D721Med (cell line): Measurements from ENCODE around the gene RDM1.

ENCODE experiments used
- DNase-seq: peaks from one replicate; pipeline ENCODE4 v3.0.0; 2011; ENCODE audit warnings: low spot score; ENCODE audit not compliant: insufficient read length
- FAIRE-seq: peaks from 2 replicates; lab custom pipeline; 2011; peaks lifted over from hg19 to GRCh38; lab: Jason Lieb, UNC
- TF ChIP-seq, protein P1 (sequence below): IDR thresholded peaks from 2 replicates; pipeline ENCODE4 v1.5.1; 2012; ENCODE audit warnings: mild to moderate bottlenecking, control low read depth; ENCODE audit not compliant: insufficient read depth; ENCODE audit errors: missing control alignments

RDM1 gene

GRCh38 chr17:35870906-35871819 is 59.4 kb downstream of the RDM1 start:
- DNase-seq: peak; percentile 31
- TF ChIP-seq, protein P1, sequence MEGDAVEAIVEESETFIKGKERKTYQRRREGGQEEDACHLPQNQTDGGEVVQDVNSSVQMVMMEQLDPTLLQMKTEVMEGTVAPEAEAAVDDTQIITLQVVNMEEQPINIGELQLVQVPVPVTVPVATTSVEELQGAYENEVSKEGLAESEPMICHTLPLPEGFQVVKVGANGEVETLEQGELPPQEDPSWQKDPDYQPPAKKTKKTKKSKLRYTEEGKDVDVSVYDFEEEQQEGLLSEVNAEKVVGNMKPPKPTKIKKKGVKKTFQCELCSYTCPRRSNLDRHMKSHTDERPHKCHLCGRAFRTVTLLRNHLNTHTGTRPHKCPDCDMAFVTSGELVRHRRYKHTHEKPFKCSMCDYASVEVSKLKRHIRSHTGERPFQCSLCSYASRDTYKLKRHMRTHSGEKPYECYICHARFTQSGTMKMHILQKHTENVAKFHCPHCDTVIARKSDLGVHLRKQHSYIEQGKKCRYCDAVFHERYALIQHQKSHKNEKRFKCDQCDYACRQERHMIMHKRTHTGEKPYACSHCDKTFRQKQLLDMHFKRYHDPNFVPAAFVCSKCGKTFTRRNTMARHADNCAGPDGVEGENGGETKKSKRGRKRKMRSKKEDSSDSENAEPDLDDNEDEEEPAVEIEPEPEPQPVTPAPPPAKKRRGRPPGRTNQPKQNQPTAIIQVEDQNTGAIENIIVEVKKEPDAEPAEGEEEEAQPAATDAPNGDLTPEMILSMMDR: peak; percentile 22
- no peak for FAIRE-seq

DNA sequence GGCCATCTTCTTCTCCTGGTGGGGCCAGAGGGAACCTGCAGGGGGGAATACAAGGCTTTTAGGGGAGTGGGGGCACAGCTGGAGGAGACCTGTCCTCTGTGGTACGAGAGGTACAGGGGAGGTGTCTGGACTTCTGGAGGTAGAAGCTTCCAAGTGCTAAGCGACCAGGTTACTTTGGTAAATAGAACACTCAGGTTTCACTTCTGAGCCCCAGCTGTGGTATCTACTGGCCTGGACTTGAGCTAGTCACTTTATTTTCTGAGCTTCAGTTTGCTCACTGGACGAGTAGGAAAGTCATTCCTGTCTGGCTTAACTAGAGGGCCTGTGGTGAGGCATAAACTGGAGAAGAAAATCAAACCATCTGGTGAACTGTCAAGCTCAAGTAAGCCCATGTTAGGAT is 61.8 kb downstream of the RDM1 start, which contains the start of gene HEATR9:
TSS of gene HEATR9 (minus strand) at position 155 of the 400 bp plus-strand sequence. CDS start at position 6, 149 bp downstream.
- DNase-seq (no peak), FAIRE-seq (no peak)
- TF ChIP-seq, protein P1: no peak
